Raji (cell line): ENCODE data around the gene CFAP141.

Experiments used
- POLR2A ChIP-seq: IDR thresholded peaks from 2 replicates; pipeline ENCODE4 v1.6.1; 2011; ENCODE audit warnings: low read depth, low read length, control low read depth; ENCODE audit not compliant: insufficient read depth

Gene CFAP141

DNA sequence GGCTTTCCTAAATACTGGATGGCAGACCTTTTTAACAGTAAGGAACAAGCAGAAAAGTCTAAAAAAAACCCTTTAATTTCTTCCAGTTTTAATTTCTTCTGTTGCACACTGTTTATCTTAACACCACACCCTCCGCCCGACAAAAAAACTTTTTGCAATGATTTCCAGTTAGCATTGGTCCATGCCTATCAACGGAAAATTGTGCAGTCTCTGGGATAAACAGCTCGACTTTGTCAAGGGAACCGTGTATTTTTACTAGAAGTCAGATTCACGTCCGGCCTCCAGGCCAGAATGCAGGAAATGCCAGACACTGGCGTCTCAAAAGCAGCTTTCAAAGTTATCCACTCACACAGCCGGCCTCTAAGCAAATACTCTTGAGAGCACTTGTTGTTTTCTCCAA, 50.9 kb downstream of the CFAP141 start:
- no peak for TF ChIP-seq POLR2A

DNA sequence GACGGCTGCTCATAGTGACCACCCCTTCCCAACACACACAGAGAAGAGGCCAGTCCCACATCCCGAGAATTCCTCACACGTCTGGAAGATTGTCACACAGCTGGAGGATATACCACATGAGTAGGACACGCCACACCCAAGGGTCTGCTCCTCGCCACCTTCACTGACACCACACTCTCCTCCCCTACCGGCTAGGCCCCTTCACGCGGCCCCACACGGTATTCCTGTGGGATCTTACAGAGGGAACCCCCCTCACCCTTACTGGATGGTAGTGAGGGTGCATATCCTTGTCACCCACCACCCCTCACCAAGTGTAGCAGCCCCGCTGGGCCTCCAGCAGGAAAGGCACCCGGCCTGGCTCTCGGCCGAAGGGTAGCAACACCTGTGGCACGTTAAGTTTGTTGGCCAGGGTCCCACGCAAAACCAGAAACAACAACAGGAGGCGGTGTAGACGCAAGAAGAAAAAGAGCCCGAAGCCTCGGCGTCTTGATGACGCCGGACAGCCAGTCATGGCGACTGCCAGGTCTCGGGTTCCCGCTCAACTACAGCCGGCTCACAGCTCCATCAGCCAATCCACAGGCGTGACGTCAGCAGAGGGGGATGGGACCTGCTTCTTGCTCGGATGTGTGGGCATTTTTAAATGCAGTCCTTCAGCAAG, 51.5 kb downstream of the CFAP141 start, which contains the start of gene NUP210L:
TSS of gene NUP210L (minus strand) at position 540 of the 658 bp plus-strand sequence.
- no peak for TF ChIP-seq POLR2A

DNA sequence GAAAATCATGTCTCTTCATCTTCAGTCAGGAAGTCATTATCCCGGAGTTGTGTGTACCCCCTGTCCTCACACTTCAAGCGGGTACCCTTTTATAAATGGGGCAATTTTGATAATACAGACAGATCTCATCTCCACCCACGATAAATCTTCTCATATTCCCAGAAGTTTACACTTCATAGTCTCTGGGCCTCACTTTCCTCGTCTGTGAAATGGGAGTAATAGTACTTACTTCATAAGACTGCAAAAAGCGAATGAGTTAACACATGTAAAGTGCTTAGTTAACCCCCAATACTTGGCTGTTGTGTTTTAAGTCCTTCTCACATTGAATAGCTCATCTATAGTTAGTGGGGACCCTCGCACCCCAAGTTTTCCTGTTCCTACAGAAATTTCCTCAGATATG, 52.1 kb downstream of the CFAP141 start:
- TF ChIP-seq POLR2A = no peak

DNA sequence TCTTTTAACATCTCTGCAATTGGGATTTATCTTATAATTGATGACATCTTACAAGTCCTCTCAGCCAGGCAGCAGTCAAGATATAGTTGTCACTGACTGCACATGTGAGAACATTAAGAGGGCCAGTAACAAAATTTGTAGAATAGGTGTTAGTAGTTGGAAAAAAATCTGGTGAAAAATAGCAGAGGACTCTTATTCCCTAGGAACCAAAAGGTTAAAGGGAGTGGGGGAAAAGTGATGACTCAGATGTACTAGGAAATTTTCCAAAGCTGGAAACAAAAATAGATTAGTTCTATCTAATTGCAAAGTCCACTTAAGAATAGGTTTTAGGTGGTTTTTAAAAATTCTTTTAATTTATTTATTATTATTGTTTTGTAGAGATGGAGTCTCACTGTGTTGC, 54.8 kb downstream of the CFAP141 start:
- TF ChIP-seq POLR2A = no peak
